GM10248 (cell line): ENCODE data around the gene CCDC82.
"Not testable (repeated sequence)": the region's sequence is repeated elsewhere in the genome, so short reads cannot be mapped to it uniquely, and the experiment has no call there.

ENCODE experiments used
- CTCF ChIA-PET: fragments of 300-600 bp; sonication (Branson Sonifier 250); formaldehyde crosslinking; extraction: SDS; loops from one replicate; lab custom pipeline; 2021; ENCODE audit warnings: antibody characterized with exemption; lab: Yijun Ruan, JAX
- POLR2A ChIA-PET: fragments of 350-650 bp; sonication (Branson Sonifier 250); formaldehyde crosslinking; extraction: SDS; loops from one replicate; lab custom pipeline; 2020; ENCODE audit warnings: antibody characterized with exemption; lab: Yijun Ruan, JAX
- DNase-seq: peaks from one replicate; pipeline ENCODE4 v3.0.0; 2012; ENCODE audit errors: extremely low spot score
- CTCF ChIP-seq: IDR thresholded peaks from 2 replicates; pipeline ENCODE4 v1.5.1; 2012; ENCODE audit warnings: mild to moderate bottlenecking, low read depth; ENCODE audit errors: extremely low read depth, missing control alignments, control extremely low read depth

The CCDC82 gene

GRCh38 chr11:96389720-96390487 is at the start of gene CCDC82, which contains the start of gene JRKL:
TSS of gene CCDC82 (minus strand) at chr11:96389912. CDS start at chr11:96384747, 5,165 bp downstream.
TSS of gene JRKL (plus strand) at chr11:96390013. CDS start at chr11:96390650, 637 bp downstream.
- ChIA-PET POLR2A (interaction anchor here (0.7 to 1.1 kb wide), 2 partner anchors 313 to 1159 kb away, joined by 3 read pairs; partner anchors contain the start of gene SESN3), CTCF (interaction anchor here (0.7 to 3.0 kb wide), 8 partner anchors 9 to 541 kb away, joined by 3 to 30 read pairs (median 4); partner anchors contain the start of gene MAML2)
- no peak for TF ChIP-seq CTCF
- peak; percentile 98 for DNase-seq

DNA sequence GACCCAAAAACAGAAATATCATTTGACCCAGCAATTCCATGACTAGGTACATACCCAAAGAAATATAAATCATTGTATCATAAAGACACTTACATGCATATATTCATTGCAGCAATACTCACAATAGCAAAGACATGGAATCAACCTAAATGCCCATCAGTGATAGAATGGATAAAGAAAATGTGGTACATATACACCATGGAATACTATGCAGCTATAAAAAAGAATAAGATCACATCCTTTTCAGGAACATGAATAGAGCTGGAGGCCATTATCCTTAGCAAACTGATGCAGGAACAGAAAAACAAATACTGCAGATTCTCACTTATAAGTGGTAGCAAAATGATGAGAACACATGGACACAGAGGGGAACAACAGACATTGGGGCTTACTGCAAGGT is 42.9 kb upstream of the CCDC82 start:
- CTCF ChIA-PET, result interaction anchor here (1.5 kb wide), 1 partner anchor 12 kb away, joined by 4 read pairs; no protein-coding TSS in a partner anchor
- POLR2A ChIA-PET, DNase-seq: not testable (repeated sequence)

GRCh38 chr11:96430668-96431067 is 41.0 kb upstream of the CCDC82 start:
- no peak for DNase-seq
- CTCF ChIA-PET, result no interaction called here
- POLR2A ChIA-PET, result no interaction called here
- no peak for TF ChIP-seq CTCF

DNA sequence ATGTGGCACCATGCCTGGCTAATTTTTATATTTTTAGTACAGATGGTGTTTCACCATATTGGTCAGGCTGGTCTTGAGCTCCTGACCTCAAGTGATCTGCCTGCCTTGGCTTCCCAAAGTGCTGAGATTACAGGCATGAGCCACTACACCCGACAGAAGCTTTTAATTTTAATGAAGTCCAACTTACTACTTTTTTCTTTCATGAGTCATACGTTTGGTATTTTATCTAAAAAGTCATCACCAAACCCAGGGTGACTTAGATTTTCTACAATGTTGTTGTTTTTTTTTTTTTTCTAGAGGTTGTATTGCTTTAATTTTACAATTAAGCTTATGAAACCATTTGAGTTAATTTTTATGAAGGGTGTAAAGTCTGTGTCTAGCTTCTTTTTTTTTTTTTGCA is 35.0 kb upstream of the CCDC82 start:
- ChIA-PET CTCF (interaction anchor here (0.6 to 2.3 kb wide), 7 partner anchors 39 to 1551 kb away, joined by 3 to 10 read pairs (median 3); no protein-coding TSS in a partner anchor), POLR2A (interaction anchor here (0.6 to 0.7 kb wide), 2 partner anchors 302 to 1357 kb away, joined by 3 to 4 read pairs; no protein-coding TSS in a partner anchor)
- TF ChIP-seq CTCF, result no peak
- no peak for DNase-seq

DNA sequence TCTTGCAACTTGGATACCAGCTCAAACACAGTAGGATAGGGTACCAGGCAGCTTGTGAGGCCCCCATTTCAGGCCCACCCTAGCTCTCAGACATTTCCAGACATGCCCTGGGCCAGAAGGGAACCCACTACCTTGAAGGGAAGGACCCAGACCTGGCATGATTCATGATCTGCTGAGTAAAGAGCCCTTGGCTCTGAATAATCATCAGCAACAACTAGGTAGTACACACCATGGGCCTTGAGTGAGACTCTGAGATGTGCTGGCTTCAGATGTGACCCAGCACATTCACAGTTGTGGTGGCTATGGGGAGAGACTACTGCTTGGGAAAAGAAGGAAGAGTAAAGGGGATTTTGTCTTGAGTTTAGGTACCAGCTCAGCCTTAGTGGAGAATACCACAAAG is 23.7 kb upstream of the CCDC82 start:
- POLR2A ChIA-PET, result no interaction called here
- CTCF ChIA-PET, result interaction anchor here (1.0 to 1.8 kb wide), 3 partner anchors 9 to 20 kb away, joined by 3 to 5 read pairs (median 3); no protein-coding TSS in a partner anchor

DNA sequence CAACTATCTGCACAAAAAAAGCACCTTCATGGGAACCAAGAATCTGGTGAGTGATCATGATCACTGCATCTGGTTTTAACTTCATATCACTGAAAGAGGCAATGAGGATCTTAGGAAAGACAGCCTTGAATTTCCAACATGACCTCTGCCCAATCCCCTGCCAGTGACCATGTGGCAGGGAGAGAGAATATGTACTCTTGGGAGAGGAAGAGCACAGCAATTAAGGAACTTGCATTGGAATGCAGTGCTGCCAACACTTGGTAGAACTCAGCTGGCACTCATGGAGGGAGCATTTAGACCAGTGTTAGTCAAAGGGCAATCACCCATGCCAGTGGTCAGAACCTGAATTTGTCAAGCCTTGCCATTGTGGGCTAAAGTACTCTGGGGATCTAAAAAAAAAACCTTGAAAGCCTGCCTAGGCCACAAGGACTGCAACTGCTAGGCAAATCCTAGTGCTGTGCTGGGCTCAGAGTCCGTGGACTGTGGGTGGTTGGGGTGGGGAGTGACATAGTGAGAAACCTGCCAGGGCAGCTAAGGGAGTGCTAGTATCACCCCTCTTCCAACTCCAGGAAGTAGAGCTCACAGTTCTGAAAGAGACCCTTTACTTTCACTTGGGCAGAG is 23.2 kb upstream of the CCDC82 start:
- CTCF ChIA-PET, result interaction anchor here (1.0 to 1.8 kb wide), 3 partner anchors 9 to 19 kb away, joined by 3 to 5 read pairs (median 3); no protein-coding TSS in a partner anchor
- no peak for TF ChIP-seq CTCF

More for the DNA sequence above, 23.7 kb upstream of the CCDC82 start:
- no peak for DNase-seq
- TF ChIP-seq CTCF, result no peak

DNA sequence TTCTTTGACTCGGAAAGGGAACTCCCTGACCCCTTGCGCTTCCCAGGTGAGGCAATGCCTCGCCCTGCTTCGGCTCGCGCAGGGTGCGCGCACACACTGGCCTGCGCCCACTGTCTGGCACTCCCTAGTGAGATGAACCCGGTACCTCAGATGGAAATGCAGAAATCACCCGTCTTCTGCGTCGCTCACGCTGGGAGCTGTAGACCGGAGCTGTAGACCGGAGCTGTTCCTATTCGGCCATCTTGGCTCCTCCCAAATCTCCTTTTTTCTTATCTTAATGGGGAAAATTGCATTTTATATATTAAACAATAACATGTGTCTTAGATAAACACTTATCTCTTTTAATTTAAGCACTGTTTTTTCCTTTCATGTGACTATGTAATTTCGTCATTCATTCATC is 21.7 kb upstream of the CCDC82 start:
- CTCF ChIA-PET, POLR2A ChIA-PET, DNase-seq: not testable (repeated sequence)

More for the DNA sequence above, 23.2 kb upstream of the CCDC82 start:
- DNase-seq, result no peak
- POLR2A ChIA-PET, result no interaction called here
